SIG-M5 treated with dmso at 0.1 percent for 504 hours (cell line): ENCODE results near the gene EPHA3.

Source experiments
- DNase-seq: peaks from one replicate; lab custom pipeline; 2025; ENCODE audit not compliant: unreplicated experiment; lab: John Stamatoyannopoulos, UW

EPHA3 gene

DNA sequence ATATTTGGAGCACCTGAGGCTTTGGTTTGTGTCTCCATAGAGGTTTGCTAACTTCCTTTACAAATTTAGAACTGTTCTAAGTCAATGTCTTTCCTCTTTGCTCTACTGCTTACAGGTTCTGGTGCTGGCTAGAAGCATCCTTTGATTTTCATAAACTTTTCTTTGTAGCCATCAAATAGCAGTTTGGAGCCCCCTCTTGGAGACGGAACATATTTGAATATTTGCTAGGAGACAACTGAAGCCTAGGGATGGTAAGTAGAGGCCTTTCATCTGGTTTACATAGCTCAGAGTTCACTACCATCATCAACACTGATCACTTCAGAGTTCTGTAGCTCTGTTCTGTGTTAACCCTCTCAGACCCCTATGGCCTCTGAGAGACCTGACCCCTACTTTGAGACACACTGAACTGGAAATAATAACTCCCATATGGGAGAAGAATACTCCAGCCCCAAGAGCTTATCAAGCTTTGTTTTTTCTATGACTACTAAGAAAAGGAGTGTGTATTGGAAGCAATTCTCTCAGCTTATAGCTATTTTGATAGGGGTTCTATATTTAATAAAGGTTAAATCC, 420.4 kb downstream of the EPHA3 start:
- DNase-seq = no peak
